ENCODE measurements around the gene ITGB6.

ITGB6 gene

GRCh38 chr2:160092445-160092844 is 107.6 kb downstream of the ITGB6 start:
- H3K4me3 Mint-ChIP-seq: no peak overlapping the region
- H3K36me3 Mint-ChIP-seq (ENCODE audit: low read depth): no peaks in the 10 kb centered on the region
- H3K27me3 Mint-ChIP-seq: no peaks in the 10 kb centered on the region
- H3K9me3 Mint-ChIP-seq: peaks cover 54% of the 10 kb centered on the region
- intact Hi-C loops (cut with micrococcal nuclease): no loop called here
- no peak overlapping the region for H3K27ac Mint-ChIP-seq
- H3K4me1 Mint-ChIP-seq (ENCODE audit: low read depth): peaks cover 13% of the 10 kb centered on the region

- no peaks in the 10 kb centered on the region for H3K36me3 Mint-ChIP-seq (ENCODE audit: low read depth)
Measured at GRCh38 chr2:160091381-160091780, 108.7 kb downstream of the ITGB6 start.

GRCh38 chr2:160087854-160088745 is 112.0 kb downstream of the ITGB6 start:
- intact Hi-C loops (cut with micrococcal nuclease): loop anchor here (5.0 kb wide), 1 partner anchor 904 kb away; no protein-coding TSS in a partner anchor
- peaks cover 79% of the 10 kb centered on the region for H3K9me3 Mint-ChIP-seq

More at GRCh38 chr2:160091381-160091780, 108.7 kb downstream of the ITGB6 start:
- no peak overlapping the region for H3K4me3 Mint-ChIP-seq
- intact Hi-C loops (cut with micrococcal nuclease): no loop called here
- H3K9me3 Mint-ChIP-seq: peaks cover 65% of the 10 kb centered on the region
- H3K4me1 Mint-ChIP-seq (ENCODE audit: low read depth): peaks cover 9% of the 10 kb centered on the region
- H3K27ac Mint-ChIP-seq: no peak overlapping the region
- H3K27me3 Mint-ChIP-seq: no peaks in the 10 kb centered on the region

GRCh38 chr2:160085662-160086061 is 114.4 kb downstream of the ITGB6 start:
- no peak overlapping the region for H3K4me3 Mint-ChIP-seq
- intact Hi-C loops (cut with micrococcal nuclease): loop anchor here (5.0 kb wide), 1 partner anchor 907 kb away; no protein-coding TSS in a partner anchor
- no peak overlapping the region for H3K27ac Mint-ChIP-seq
- no peaks in the 10 kb centered on the region for H3K4me1 Mint-ChIP-seq (ENCODE audit: low read depth)
- no peaks in the 10 kb centered on the region for H3K36me3 Mint-ChIP-seq (ENCODE audit: low read depth)
- H3K9me3 Mint-ChIP-seq: peaks cover 62% of the 10 kb centered on the region
- H3K27me3 Mint-ChIP-seq: no peaks in the 10 kb centered on the region

More at GRCh38 chr2:160087854-160088745, 112.0 kb downstream of the ITGB6 start:
- Mint-ChIP-seq H3K27ac (no peak overlapping the region), H3K36me3 (ENCODE audit: low read depth) (no peaks in the 10 kb centered on the region), H3K27me3 (no peaks in the 10 kb centered on the region), H3K4me1 (ENCODE audit: low read depth) (no peaks in the 10 kb centered on the region), H3K4me3 (no peak overlapping the region)

- no peaks in the 10 kb centered on the region for H3K36me3 Mint-ChIP-seq (ENCODE audit: low read depth)
- H3K9me3 Mint-ChIP-seq: peaks cover 5% of the 10 kb centered on the region
- H3K4me1 Mint-ChIP-seq (ENCODE audit: low read depth): peaks cover 6% of the 10 kb centered on the region
- intact Hi-C loops (cut with micrococcal nuclease): no loop called here
- no peak overlapping the region for H3K27ac Mint-ChIP-seq
- no peak overlapping the region for H3K4me3 Mint-ChIP-seq
- H3K27me3 Mint-ChIP-seq: no peaks in the 10 kb centered on the region
Measured at GRCh38 chr2:160077912-160078810, 121.9 kb downstream of the ITGB6 start.

GRCh38 chr2:160076914-160077313 is 123.2 kb downstream of the ITGB6 start:
- no peak overlapping the region for H3K27ac Mint-ChIP-seq
- peaks cover 6% of the 10 kb centered on the region for H3K4me1 Mint-ChIP-seq (ENCODE audit: low read depth)
- H3K36me3 Mint-ChIP-seq (ENCODE audit: low read depth): no peaks in the 10 kb centered on the region
- no peak overlapping the region for H3K4me3 Mint-ChIP-seq
- H3K9me3 Mint-ChIP-seq: no peaks in the 10 kb centered on the region
- no peaks in the 10 kb centered on the region for H3K27me3 Mint-ChIP-seq
- intact Hi-C loops (cut with micrococcal nuclease): no loop called here

- intact Hi-C loops (cut with micrococcal nuclease): no loop called here
- no peak overlapping the region for H3K27ac Mint-ChIP-seq
- H3K36me3 Mint-ChIP-seq (ENCODE audit: low read depth): no peaks in the 10 kb centered on the region
- no peak overlapping the region for H3K4me3 Mint-ChIP-seq
- H3K4me1 Mint-ChIP-seq (ENCODE audit: low read depth): peaks cover 6% of the 10 kb centered on the region
- no peaks in the 10 kb centered on the region for H3K27me3 Mint-ChIP-seq
- H3K9me3 Mint-ChIP-seq: no peaks in the 10 kb centered on the region
Measured at GRCh38 chr2:160076241-160076640, 123.8 kb downstream of the ITGB6 start.

- H3K4me1 Mint-ChIP-seq (ENCODE audit: low read depth): peaks cover 6% of the 10 kb centered on the region
- no peak overlapping the region for H3K27ac Mint-ChIP-seq
- H3K9me3 Mint-ChIP-seq: no peaks in the 10 kb centered on the region
- no peaks in the 10 kb centered on the region for H3K27me3 Mint-ChIP-seq
- intact Hi-C loops (cut with micrococcal nuclease): no loop called here
- no peak overlapping the region for H3K4me3 Mint-ChIP-seq
- H3K36me3 Mint-ChIP-seq (ENCODE audit: low read depth): no peaks in the 10 kb centered on the region
Measured at GRCh38 chr2:160075171-160075570, 124.9 kb downstream of the ITGB6 start.

- Mint-ChIP-seq H3K36me3 (ENCODE audit: low read depth) (no peaks in the 10 kb centered on the region), H3K9me3 (peaks cover 11% of the 10 kb centered on the region), H3K4me1 (ENCODE audit: low read depth) (peaks cover 6% of the 10 kb centered on the region), H3K27ac (no peak overlapping the region), H3K4me3 (no peak overlapping the region), H3K27me3 (no peaks in the 10 kb centered on the region)
- intact Hi-C loops (cut with micrococcal nuclease): no loop called here
Measured at GRCh38 chr2:160073284-160073888, 126.7 kb downstream of the ITGB6 start.

GRCh38 chr2:160068906-160069305 is 131.2 kb downstream of the ITGB6 start:
- H3K27ac Mint-ChIP-seq: no peak overlapping the region
- H3K36me3 Mint-ChIP-seq (ENCODE audit: low read depth): no peaks in the 10 kb centered on the region
- peaks cover 2% of the 10 kb centered on the region for H3K27me3 Mint-ChIP-seq
- H3K4me3 Mint-ChIP-seq: no peak overlapping the region
- no peaks in the 10 kb centered on the region for H3K4me1 Mint-ChIP-seq (ENCODE audit: low read depth)
- intact Hi-C loops (cut with micrococcal nuclease): no loop called here
- peaks cover 13% of the 10 kb centered on the region for H3K9me3 Mint-ChIP-seq

- H3K36me3 Mint-ChIP-seq (ENCODE audit: low read depth): peaks cover 5% of the 10 kb centered on the region
- peaks cover 13% of the 10 kb centered on the region for H3K9me3 Mint-ChIP-seq
- H3K27me3 Mint-ChIP-seq: peaks cover 27% of the 10 kb centered on the region
- H3K4me3 Mint-ChIP-seq: no peak overlapping the region
- peaks cover 15% of the 10 kb centered on the region for H3K4me1 Mint-ChIP-seq (ENCODE audit: low read depth)
- H3K27ac Mint-ChIP-seq: no peak overlapping the region
- intact Hi-C loops (cut with micrococcal nuclease): no loop called here
Measured at GRCh38 chr2:160064916-160065315, 135.2 kb downstream of the ITGB6 start.

GRCh38 chr2:160063879-160064612 is 136.0 kb downstream of the ITGB6 start:
- H3K9me3 Mint-ChIP-seq: peaks cover 8% of the 10 kb centered on the region
- no peak overlapping the region for H3K4me3 Mint-ChIP-seq
- H3K36me3 Mint-ChIP-seq (ENCODE audit: low read depth): peaks cover 5% of the 10 kb centered on the region
- intact Hi-C loops (cut with micrococcal nuclease): no loop called here
- no peak overlapping the region for H3K27ac Mint-ChIP-seq
- H3K4me1 Mint-ChIP-seq (ENCODE audit: low read depth): peaks cover 15% of the 10 kb centered on the region
- peaks cover 27% of the 10 kb centered on the region for H3K27me3 Mint-ChIP-seq

- intact Hi-C loops (cut with micrococcal nuclease): no loop called here
- peaks cover under 1% of the 10 kb centered on the region for H3K9me3 Mint-ChIP-seq
- H3K27me3 Mint-ChIP-seq: peaks cover 27% of the 10 kb centered on the region
- H3K36me3 Mint-ChIP-seq (ENCODE audit: low read depth): peaks cover 5% of the 10 kb centered on the region
- peaks cover 15% of the 10 kb centered on the region for H3K4me1 Mint-ChIP-seq (ENCODE audit: low read depth)
- H3K4me3 Mint-ChIP-seq: peak overlapping the region; percentile 85
- no peak overlapping the region for H3K27ac Mint-ChIP-seq
Measured at GRCh38 chr2:160063271-160063670, 136.8 kb downstream of the ITGB6 start.

Measured in dendritic cell treated with granulocyte-macrophage colony-stimulating factor and Interleukin-4, amounts not matched to agents 40 ng/mL and 50 ng/mL, for 4 days (primary cell).